HG03060 (cell line): ENCODE results near the gene TAGLN.
"Not testable (repeated sequence)": the region's sequence is repeated elsewhere in the genome, so short reads cannot be mapped to it uniquely, and the experiment has no call there.

Experiments
- ATAC-seq: cut with Tn5 transposase; IDR thresholded peaks from one replicate; pipeline ENCODE4 v1.9.1; 2021; ENCODE audit warnings: low read depth, moderate number of reproducible peaks; ENCODE audit not compliant: unreplicated experiment

Gene TAGLN

DNA sequence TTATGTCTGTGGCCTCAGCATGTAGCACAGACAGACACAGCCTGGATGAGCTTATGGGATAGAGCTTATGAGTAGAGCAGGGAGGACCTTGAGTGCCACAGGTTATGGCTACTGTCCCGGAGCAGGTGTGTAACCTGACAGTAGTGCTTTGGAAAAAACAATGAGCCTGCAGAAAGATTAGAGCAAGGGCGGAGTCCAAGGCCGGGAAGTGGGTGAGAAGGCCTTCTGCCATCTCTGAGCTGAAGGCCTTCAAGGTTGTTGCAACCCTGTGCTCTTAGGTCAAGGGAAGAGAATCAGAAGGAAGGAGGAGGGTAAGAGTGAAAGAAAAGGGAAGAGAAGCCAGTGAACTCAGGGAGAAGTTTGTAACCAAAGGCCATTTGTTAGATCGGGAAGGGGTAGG, 3.9 kb upstream of the TAGLN start:
- no peak for ATAC-seq

DNA sequence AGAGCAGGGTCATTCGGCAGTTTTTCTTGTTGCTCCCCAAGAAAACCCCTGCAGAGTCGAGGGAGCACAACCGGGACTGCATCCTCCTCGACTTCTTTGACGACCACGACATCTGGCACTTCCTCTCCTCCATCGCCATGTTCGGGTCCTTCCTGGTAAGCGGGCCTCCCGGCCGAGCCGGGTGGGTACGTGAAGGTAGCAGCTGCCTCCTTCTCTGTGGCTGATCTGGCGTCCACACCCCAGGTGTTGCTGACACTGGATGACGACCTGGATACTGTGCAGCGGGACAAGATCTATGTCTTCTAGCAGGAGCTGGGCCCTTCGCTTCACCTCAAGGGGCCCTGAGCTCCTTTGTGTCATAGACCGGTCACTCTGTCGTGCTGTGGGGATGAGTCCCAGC, 3.4 kb upstream of the TAGLN start:
- ATAC-seq = no peak

DNA sequence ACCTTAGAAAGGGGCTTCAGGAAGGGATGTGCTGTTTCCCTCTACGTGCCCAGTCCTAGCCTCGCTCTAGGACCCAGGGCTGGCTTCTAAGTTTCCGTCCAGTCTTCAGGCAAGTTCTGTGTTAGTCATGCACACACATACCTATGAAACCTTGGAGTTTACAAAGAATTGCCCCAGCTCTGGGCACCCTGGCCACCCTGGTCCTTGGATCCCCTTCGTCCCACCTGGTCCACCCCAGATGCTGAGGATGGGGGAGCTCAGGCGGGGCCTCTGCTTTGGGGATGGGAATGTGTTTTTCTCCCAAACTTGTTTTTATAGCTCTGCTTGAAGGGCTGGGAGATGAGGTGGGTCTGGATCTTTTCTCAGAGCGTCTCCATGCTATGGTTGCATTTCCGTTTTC, 2.2 kb upstream of the TAGLN start:
- no peak for ATAC-seq

DNA sequence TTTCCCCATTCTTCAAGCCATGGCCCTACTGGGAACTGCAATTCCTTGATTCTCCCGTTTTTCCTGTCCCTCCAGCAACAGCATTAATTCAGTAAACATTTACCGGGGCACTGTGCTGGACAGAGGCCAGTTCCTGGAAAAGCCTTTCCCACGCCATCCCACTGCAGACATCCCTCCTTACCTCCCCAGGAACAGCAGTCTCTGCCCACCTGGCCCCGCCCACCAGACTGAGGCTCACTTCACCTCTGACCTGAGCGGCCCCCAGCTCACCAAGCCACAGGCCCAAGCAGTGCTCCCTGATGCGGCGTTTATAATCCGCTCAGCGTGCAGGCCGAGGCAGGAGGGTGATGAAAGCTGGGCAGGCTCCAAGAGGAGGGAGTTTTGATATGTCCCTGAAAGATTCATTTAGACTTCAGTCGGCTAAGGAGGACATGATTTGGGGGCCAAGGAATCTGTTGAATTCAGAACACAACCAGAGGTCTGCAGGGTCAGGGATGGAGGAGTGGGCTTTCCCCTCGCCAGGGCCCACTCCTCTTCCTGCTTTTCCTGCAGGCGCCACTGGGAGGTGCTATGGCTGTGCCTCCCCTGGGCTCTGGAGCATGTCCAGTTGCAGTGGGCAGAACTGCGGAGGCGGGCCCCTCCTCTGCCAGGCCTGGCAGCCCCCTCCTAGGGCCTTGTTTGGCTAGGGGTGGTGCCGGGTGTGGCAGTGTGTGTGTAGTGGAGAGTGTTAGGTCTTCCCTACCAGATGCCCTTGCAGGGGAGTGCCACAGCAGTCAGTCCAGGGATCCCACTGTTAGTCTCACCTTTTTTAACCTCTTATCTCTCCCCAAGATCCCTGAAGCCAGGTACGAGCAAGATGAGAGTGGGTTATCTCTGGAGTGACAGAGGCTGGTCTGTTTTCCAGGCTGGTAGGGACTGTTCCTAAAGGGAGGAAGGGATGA, 1.4 kb upstream of the TAGLN start:
- no peak for ATAC-seq

DNA sequence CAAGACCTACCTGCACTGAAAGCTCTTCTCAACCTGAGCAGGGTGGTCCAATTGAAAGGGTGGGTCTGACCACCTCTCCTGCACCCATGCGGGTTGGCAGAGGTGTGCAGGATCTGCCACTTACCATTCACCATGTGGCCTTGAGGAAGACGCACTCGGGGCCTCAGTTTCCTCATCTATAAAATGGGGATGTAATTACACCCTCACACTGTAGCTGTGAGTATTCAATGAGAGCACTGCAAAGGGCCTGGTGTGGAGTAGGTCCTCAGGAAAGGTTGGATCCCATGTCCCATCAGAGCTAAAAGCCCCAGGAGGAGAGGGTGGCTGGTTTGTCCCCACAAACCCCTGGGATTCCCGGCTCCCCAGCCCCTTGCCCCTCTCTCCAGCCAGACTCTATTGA, 557 bp upstream of the TAGLN start:
- no peak for ATAC-seq

DNA sequence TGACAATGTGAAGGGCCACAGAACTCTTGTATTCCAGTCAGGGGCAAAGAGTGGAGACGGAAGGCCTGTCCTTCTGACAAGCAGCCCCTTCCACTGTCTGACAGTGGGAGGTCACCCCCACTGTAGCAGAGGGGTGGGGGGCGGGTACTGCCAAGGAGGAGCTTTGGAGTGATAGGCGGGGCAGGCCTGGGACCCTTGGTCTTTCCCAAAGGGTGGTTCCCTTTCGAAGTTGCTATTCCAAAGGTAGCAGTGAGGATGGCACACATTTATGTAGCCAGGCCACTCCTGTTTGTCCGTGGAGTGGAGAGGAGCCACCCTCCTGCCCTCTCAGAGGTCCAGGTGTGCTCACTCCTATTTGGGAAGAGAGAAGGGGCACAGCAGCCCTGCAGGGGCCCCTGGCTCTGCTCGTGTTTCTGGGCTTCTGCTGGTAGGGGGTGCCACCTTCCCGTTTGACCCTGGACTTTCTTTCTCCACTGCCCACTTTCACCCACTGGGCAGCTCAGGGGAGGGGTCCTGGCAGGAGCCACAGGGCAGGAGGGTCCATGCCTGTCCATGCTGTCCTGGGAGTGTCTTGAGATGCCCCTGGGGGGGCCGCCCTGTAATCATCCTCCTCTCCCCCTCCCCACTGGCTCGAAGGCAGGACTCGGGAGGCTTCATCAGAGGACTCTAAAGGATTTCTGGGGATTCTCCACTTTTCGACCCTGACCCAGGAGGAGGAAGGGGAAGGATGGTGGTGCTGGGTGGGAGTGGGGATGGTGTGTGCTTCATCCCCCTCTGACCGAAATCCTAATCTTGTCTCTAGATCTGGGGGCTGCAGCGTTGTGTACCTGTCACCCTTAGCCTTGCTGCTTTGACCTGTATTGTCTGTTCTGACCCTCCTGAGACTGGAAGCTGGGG, 994 bp downstream of the TAGLN start:
- no peak for ATAC-seq

DNA sequence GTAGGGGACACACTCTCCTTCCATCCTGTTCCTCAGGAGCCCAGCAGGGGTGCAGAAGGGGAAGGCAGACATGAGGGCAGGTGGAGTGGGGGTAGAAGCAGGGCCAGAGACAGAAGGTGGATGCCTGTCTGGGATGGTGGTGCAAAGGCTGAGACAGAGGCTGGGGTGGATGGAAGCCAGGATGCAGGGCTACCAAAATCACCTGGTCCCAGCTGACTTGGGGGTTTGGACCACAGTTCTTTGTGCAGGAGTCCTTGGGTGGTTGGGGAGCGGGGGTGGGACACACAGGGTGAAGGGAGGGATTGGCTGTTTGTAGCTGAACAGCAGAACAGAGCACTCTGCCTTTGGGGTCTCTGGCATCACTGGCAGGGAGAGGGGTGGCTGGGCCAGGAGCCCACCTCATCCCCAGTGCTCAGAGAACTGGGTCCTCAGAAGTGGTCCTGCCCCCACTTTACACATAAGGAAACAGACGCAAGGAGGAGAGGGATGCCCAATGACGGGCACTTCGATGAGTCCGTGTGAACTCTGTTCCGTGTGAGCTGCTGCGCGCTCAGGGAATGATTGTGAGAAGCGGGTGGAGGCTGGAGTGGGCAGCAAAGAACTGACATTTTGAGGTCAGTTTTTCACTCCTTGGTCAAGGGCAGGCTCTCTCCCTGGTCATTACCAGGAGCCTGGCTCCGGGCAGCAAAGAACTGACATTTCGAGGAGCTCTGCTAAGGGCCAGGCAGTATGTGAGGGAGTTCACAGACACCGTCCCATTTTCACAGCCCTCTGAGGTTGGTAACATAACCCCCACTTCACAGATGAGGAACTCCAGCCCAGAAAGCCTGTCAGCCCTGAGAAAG, 1.9 kb downstream of the TAGLN start:
- ATAC-seq = no peak

DNA sequence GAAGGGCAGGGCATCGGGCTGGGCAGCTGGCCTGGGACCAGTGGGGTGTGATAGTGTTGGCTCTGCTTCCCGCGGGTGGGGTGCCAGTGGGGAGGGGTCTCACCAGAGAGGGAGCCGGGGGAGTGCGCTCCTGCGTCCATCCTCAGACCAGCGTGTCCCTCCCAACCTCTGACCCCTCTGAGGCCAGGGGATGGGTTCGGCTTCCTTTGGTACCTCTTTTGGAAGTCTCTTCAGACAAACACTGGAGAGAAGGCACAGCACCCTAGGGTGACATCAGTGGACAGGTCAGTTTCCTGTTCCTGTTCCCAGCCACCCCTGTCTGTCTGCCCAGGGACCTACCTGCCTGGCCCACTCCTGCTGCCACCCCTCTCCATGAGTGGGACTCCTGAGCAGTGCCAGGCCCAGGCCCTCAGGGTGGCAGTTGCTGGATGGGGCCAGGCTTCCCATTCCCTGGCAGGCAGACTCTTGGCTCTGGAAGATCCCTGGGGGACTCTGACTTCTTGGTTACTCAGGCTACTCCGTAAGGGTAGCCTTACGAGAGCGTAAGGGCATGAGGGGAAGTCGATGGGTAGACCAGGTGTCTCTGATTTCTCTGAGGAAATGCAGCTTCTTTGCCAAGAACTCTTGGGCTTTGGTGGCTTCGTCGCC, 2.6 kb downstream of the TAGLN start:
- no peak for ATAC-seq

DNA sequence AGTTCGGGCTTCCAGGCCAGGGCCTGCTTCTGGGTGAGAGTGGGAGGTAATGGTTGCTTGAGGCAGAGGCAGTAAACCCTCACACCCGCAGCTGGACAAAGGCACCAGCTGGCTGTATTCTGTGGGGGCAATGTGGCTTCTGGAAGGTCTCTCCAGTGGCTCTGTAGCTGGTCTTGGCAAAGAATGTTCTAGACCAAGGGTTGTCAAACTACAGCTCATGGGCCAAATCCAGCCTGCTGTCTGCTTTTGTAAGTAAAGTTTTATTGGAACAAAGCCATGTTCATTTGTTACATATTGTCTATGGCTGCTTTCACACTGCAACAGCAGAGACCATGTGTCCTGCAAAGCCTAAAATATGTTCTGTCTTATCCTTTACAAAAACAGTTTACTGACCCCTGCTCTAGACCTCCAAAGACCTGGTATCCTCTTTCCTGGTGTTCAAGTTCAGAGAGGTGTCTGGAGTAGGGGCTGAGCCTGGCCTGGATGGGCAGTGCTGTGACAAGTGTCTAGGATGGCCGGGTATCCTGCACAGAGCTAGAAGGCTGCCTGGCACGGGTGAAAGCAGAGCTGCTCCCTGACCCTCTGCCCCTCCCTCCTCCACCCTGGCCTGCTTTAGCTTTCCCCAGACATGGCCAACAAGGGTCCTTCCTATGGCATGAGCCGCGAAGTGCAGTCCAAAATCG, 3.4 kb downstream of the TAGLN start:
- no peak for ATAC-seq

DNA sequence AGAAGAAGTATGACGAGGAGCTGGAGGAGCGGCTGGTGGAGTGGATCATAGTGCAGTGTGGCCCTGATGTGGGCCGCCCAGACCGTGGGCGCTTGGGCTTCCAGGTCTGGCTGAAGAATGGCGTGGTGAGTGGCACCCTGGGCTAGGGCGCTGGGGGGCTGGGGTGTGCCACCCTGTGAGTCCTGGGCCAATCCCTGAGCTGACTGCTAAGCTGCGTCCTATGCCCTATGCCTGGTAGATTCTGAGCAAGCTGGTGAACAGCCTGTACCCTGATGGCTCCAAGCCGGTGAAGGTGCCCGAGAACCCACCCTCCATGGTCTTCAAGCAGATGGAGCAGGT, 3.9 kb downstream of the TAGLN start:
- ATAC-seq = no peak

DNA sequence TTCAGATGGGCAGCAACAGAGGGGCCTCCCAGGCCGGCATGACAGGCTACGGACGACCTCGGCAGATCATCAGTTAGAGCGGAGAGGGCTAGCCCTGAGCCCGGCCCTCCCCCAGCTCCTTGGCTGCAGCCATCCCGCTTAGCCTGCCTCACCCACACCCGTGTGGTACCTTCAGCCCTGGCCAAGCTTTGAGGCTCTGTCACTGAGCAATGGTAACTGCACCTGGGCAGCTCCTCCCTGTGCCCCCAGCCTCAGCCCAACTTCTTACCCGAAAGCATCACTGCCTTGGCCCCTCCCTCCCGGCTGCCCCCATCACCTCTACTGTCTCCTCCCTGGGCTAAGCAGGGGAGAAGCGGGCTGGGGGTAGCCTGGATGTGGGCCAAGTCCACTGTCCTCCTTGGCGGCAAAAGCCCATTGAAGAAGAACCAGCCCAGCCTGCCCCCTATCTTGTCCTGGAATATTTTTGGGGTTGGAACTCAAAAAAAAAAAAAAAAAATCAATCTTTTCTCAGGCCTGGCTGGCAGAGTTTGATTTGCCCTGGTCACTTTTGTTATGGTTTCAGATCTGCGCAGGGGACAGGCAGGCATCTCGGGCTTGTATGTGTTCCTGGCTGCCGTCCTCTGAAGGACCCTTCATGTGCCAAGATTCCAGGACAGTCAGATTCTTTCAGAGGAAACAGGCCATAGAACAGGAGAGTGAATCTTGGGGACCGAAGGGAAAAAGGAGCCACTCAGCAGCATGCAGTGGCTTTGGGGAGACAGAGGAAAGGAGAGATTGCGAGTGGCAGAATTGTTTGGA, 5.3 kb downstream of the TAGLN start:
- ATAC-seq = no peak

DNA sequence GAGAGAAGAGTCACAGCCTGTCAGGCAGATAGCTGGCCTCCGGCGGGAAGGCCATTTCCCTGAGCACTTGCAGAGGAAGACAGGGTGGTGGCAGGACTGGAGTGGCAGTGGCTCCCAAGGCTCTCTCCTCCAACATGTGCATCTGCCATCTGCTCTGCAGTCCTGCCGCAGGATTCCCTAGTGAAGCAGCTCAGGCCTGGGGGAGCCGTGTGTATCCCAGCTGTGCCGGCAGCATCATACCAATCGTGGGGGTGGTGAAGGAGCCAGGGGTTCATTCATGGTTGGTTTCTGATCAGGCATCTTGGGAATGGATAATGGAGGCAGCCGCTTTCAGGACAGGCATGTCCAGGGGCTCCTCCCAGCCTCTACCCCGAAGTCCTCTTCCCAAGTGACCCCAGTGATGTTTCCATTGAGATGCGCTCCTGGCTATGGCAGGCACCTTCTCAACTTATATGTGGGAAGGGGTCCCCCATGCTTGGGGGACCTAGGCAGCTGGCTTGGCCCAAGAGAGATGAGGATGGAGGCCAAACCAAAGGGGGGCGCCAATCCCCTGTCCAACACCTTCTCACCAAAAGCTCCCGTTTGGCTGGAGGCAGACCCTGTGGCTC, 6.1 kb downstream of the TAGLN start:
- ATAC-seq = no peak

DNA sequence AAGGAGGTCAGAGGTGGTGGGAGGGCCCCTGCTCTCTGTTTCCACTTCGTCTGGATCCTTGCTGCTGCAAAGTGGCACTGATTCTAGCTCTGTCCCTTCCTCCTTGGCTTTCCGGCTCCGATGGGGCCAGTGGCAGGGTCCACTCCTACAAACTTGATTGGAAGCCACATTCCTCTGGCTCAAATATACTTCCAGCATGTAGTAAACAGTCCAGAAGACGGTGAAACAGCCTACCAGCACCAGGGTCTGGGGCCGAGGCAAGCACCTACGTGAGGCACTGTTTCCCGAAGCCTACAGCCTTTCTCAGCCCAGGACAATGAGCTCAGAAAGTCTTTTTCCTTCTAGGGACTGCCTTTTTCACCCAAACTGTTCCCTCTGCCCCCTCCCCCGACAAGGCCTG, 6.9 kb downstream of the TAGLN start:
- not testable (repeated sequence) for ATAC-seq

DNA sequence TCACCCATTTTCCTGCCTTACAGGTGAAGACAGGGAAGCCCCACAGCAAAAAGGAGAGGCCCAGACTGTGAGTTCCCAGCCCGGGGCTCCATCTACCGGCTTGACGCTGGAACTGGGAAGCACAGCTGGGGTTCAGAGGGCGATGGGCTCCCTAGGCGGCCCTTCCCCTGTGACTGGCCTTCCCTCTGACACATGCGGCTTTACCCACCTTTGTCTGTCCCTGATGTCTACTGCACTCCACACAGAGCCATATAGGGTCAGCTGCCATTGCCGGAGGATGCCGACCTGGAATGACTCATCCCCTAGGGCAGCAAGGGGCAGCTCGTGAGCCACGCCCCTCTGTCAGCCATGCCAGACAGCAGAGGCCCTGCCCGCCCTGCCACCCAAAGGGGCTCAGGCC, 7.7 kb downstream of the TAGLN start:
- not testable (repeated sequence) for ATAC-seq

DNA sequence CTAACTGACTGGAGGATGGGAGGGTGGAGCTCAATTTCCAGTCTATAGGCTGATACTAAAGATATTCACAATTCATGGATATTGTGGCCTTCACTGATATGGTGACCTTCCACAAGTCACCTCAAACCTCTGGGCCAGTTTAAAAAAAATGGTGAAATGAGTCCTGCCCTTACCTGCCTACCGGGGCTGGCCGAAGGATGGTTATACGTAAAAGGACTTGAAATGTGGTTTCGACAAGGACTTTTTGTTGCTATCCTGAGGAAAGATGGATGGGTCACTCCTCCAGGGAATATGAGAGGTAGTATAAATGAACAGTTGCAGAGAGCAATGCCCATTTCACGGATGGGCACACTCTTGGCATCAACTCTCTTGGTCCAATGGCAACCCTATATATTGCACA, 8.3 kb downstream of the TAGLN start:
- not testable (repeated sequence) for ATAC-seq

DNA sequence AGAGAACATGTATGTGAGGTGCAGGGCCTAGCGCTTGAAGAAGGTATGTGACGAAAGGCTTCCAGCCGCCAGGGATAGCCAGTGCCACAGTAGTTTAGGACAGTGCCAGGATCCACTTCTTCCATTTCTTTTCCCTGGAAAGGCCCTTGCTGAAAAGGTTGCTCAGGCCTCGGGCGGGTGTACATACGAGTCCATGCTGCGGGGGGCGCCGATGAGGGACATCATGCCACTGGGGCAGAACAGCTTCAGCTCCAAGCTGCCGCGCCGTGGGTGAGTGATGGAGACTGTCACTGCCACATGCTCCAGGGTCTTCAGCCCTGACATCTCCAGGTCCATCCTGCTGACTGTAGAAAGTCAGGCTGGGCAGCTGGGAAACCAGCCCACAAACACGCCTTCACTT, 9.5 kb downstream of the TAGLN start:
- ATAC-seq = not testable (repeated sequence)

DNA sequence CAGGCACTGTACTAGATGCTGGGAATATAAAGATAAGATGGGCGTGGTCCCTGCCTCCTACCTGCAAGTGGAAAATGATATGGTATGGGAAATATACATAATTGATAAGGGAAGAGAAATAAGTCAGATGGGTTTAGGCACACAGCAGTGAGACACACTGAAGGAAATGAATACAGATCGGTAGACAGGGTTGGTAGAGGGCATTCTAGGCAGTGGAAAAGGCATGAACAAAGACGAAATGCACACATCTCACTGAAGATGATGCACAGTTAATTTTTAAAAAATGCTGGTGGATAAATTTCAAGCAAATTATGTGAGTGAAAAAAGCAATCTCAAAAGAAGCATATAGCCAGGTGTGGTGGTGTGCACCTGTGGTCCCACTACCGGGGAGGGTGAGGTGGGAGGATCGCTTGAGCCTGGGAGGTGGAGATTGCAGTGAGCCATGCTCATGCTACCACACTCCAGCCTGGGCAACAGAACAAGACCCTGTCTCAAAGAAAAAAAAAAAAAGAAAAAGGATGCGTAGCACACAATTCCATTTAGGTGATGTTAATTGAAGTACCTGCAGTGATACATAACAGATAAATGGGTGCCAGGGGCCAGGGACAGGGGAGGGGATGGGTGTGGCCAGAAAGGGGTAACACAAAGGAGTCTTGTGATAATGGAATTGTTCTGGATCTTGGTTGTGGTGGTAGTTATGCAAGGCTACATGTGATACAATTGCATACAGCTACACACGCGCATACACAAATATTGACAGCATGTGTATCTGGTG, 10.4 kb downstream of the TAGLN start:
- ATAC-seq = not testable (repeated sequence)

DNA sequence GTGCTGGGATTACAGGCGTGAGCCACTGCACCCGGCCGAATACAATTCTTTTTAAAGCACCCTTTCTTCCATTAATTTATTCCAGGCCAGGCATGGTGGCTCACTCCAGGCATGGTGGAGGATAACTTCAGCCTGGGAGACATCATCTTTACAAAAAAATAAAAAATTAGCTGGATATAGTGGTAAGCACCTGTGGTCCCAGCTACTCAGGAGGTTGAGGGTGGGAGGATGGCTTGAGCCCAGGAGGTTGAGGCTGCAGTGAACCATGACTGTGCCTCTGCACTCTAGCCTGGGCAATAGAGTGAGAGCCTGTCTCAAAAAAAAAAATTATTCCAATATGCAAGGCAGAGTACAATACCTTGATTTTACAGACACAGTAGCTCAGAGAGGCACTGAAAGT, 11.4 kb downstream of the TAGLN start:
- no peak for ATAC-seq
